HCT116 (cell line): ENCODE results near the gene DGKE. TPM values are rescaled to one million over a fixed set of nuclear protein-coding genes. Genes with fewer than 3 reads are reported as not detected.

ENCODE experiments used
- ATAC-seq: fragments of 200-7000 bp; cut with Tn5 transposase; 2 replicates; pipeline ENCODE4 v1.9.1; 2020; ENCODE audit warnings: mild to moderate bottlenecking, moderate library complexity
- BruUV-seq: library from RNA; stranded (reverse); fragments of 400-500 nt; replicated peaks from 2 replicates; lab custom pipeline; 2021; lab: Mats Ljungman, UMichigan
- CTCF ChIA-PET: fragments of 300-600 bp; sonication (Branson Sonifier 250); formaldehyde crosslinking; loops from one replicate; lab custom pipeline; 2021; ENCODE audit warnings: antibody characterized with exemption; lab: Charles Lee
- POLR2A ChIA-PET: fragments of 300-600, 350-600 bp; sonication (Branson Sonifier 250); formaldehyde crosslinking; loops from one replicate; lab custom pipeline; 2021; ENCODE audit warnings: antibody characterized with exemption; lab: Charles Lee
- RAD21 ChIA-PET, 2 experiments: fragments of 300-600 bp; sonication (Branson Sonifier 250); formaldehyde crosslinking; loops; one replicate each; lab custom pipeline; 2023; ENCODE audit warnings: low total read pairs in 2 of 2; ENCODE audit not compliant: uncharacterized antibody in 2 of 2, unreplicated experiment in 2 of 2, low non-redundant PET in 1 of 2; lab: Charles Lee
- DNase-seq: peaks from one replicate; pipeline ENCODE4 v3.0.0-alpha.2; 2010; ENCODE audit warnings: low read depth, low spot score
- H2AFZ ChIP-seq: fragments of 200-600 bp; shearing (Covaris generic), sonication (generic); 2 replicates; pipeline ENCODE4 v1.6.1; 2017; ENCODE audit warnings: low read depth, mixed run types, mixed read lengths, antibody characterized with exemption, low read length; ENCODE audit not compliant: poor library complexity, severe bottlenecking
- H3K27ac ChIP-seq: 2 replicates; pipeline ENCODE4 v1.5.1; 2012; ENCODE audit warnings: low read depth, low read length
- H3K27me3 ChIP-seq: fragments of 200-600 bp; sonication (generic); 2 replicates; pipeline ENCODE4 v1.6.1; 2016; ENCODE audit warnings: mixed run types, low read length, mixed read lengths; ENCODE audit not compliant: insufficient read depth
- H3K36me3 ChIP-seq, 2 experiments: fragments of 200-500 bp in 1 of 2; fragments of 200-600 bp in 1 of 2; sonication (Bioruptor generic) in 1 of 2; sonication (generic) in 1 of 2; 2 replicates each; pipeline versions ENCODE4 v1.5.1 to v1.6.1; 2014 to 2016; ENCODE audit warnings: low read length in 2 of 2, inconsistent platforms in 1 of 2, mixed read lengths in 1 of 2, mixed run types in 1 of 2; ENCODE audit not compliant: insufficient read depth in 2 of 2, control insufficient read depth in 1 of 2
- H3K4me1 ChIP-seq, 2 experiments: fragments of 200-600 bp in 1 of 2; sonication (generic) in 1 of 2; 2 replicates each; pipeline versions ENCODE4 v1.5.1 to v1.6.1; 2012 to 2017; ENCODE audit warnings: low read length in 2 of 2, inconsistent platforms in 1 of 2, mild to moderate bottlenecking in 1 of 2, mixed read lengths in 1 of 2, mixed run types in 1 of 2, moderate library complexity in 1 of 2; ENCODE audit not compliant: insufficient read depth in 2 of 2, control insufficient read depth in 1 of 2
- H3K4me2 ChIP-seq: fragments of 200-600 bp; sonication (generic); 2 replicates; pipeline ENCODE4 v1.6.1; 2017; ENCODE audit warnings: mixed run types, low read length, mixed read lengths
- H3K4me3 ChIP-seq, 2 experiments: fragments of 200-600 bp in 1 of 2; sonication (generic) in 1 of 2; replicated peaks in 1 of 2; 2 replicates each; pipeline ENCODE4 v1.5.1; 2011 to 2016; ENCODE audit warnings: low read length in 2 of 2, control low read depth in 1 of 2, low read depth in 1 of 2, mild to moderate bottlenecking in 1 of 2, mixed read lengths in 1 of 2, mixed run types in 1 of 2
- H3K79me2 ChIP-seq: fragments of 200-600 bp; sonication (generic); 2 replicates; pipeline ENCODE4 v1.6.1; 2017; ENCODE audit warnings: mild to moderate bottlenecking, mixed run types, low read length, moderate library complexity, mixed read lengths; ENCODE audit not compliant: insufficient read depth
- H3K9ac ChIP-seq: fragments of 200-600 bp; sonication (generic); 2 replicates; pipeline ENCODE4 v1.6.1; 2016; ENCODE audit warnings: low read length, mixed read lengths
- H3K9me2 ChIP-seq: fragments of 200-600 bp; sonication (generic), shearing (Covaris generic); 2 replicates; pipeline ENCODE4 v1.6.1; 2017; ENCODE audit warnings: mixed run types, mild to moderate bottlenecking, moderate library complexity; ENCODE audit not compliant: insufficient read depth
- H3K9me3 ChIP-seq, 2 experiments: fragments of 200-500 bp in 1 of 2; fragments of 200-600 bp in 1 of 2; sonication (Bioruptor generic) in 1 of 2; sonication (generic) in 1 of 2; 2 replicates each; pipeline ENCODE4 v1.6.1; 2014 to 2017; ENCODE audit warnings: low read length in 2 of 2, mixed read lengths in 2 of 2, inconsistent platforms in 1 of 2, low read depth in 1 of 2, mild to moderate bottlenecking in 1 of 2, mixed run types in 1 of 2, moderate library complexity in 1 of 2; ENCODE audit not compliant: control insufficient read depth in 1 of 2, insufficient read depth in 1 of 2
- H4K20me1 ChIP-seq: fragments of 200-600 bp; sonication (generic), shearing (Covaris generic); 2 replicates; pipeline ENCODE4 v1.6.1; 2017; ENCODE audit warnings: mixed run types, mild to moderate bottlenecking, moderate library complexity; ENCODE audit not compliant: insufficient read depth
- EGR1 ChIP-seq: IDR thresholded peaks from 2 replicates; pipeline ENCODE4 v1.6.1; 2012; ENCODE audit warnings: low read depth
- ELF1 ChIP-seq: IDR thresholded peaks from 2 replicates; pipeline ENCODE4 v1.6.1; 2012; ENCODE audit warnings: low read depth, borderline replicate concordance
- EZH2phosphoT487 ChIP-seq: fragments of 200-600 bp; IDR thresholded peaks from 2 replicates; pipeline ENCODE4 v1.6.1; 2018; ENCODE audit warnings: antibody characterized with exemption, borderline replicate concordance
- POLR2A ChIP-seq: IDR thresholded peaks from 2 replicates; pipeline ENCODE4 v1.7.0; 2011; ENCODE audit warnings: borderline replicate concordance; ENCODE audit not compliant: insufficient read depth, insufficient read length; ENCODE audit errors: extremely low read depth
- POLR2AphosphoS5 ChIP-seq: IDR thresholded peaks from 2 replicates; pipeline ENCODE4 v1.6.1; 2011; ENCODE audit warnings: mild to moderate bottlenecking, low read depth, low read length, moderate library complexity
- RAD21 ChIP-seq: IDR thresholded peaks from 2 replicates; pipeline ENCODE4 v1.6.1; 2012; ENCODE audit warnings: low read depth, mild to moderate bottlenecking
- SP1 ChIP-seq: IDR thresholded peaks from 2 replicates; pipeline ENCODE4 v1.6.1; 2012; ENCODE audit warnings: low read depth
- SRF ChIP-seq: IDR thresholded peaks from 2 replicates; pipeline ENCODE4 v1.6.1; 2012; ENCODE audit warnings: low read depth
- TCF7L2 ChIP-seq: IDR thresholded peaks from 2 replicates; pipeline ENCODE4 v1.7.0; 2011; ENCODE audit warnings: borderline replicate concordance, inconsistent platforms; ENCODE audit not compliant: insufficient read depth, insufficient read length; ENCODE audit errors: extremely low read depth
- ZFX ChIP-seq: fragments of 450-650 bp; IDR thresholded peaks from 2 replicates; pipeline ENCODE4 v1.6.1; 2017
- intact Hi-C: fragments of 100-400 bp; cut with micrococcal nuclease; formaldehyde crosslinking; loops from 2 replicates; pipeline ENCODE4 v1.10.0; 2022
- total RNA-seq: library from RNA; stranded (reverse); gene quantifications from one replicate; pipeline ENCODE4 v1.2.1, GENCODE V29; 2021; ENCODE audit not compliant: unreplicated experiment
- TF ChIP-seq, protein P1 (sequence below): IDR thresholded peaks from 2 replicates; pipeline ENCODE4 v1.6.1; 2011; ENCODE audit warnings: mild to moderate bottlenecking, low read length, moderate library complexity; ENCODE audit not compliant: insufficient replicate concordance; ENCODE audit errors: extremely low read depth
- TF ChIP-seq, protein P2 (sequence below), 3 experiments: fragments of 200-600 bp in 1 of 3; sonication (generic) in 1 of 3; IDR thresholded peaks in 2 of 3; conservative IDR thresholded peaks in 1 of 3; 2 replicates each; pipeline ENCODE4 v1.5.1; 2012 to 2017; ENCODE audit warnings: low read depth in 2 of 3, low read length in 2 of 3, antibody characterized with exemption in 1 of 3, borderline replicate concordance in 1 of 3, control low read depth in 1 of 3, mild to moderate bottlenecking in 1 of 3, mixed read lengths in 1 of 3, mixed run types in 1 of 3, moderate library complexity in 1 of 3; ENCODE audit not compliant: insufficient read depth in 1 of 3

The DGKE gene
- total RNA-seq, 1 experiment from 2014 or later = 5.2 TPM

DNA sequence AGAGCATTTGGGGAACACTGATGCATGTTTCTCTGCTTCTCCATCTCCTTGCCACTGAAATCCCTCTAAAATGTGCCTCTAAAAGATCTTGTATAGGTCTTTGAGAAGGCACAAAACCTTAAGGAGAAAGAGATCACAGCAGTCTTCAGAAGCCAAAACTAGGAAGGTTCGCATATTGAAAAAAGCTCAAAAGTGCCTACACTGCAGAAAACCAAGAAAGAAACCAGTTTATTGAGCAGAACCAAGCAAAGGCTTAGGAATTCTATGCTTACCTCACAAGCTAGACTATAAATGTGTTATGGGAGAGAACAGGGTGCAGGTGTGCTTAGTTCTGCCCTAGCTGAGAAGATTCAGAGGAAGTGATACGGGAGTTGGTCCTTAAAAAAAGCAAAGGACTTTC lies 16.6 kb downstream of the DGKE start:
- ATAC-seq = no peak
- DNase-seq = no peak
- Histone ChIP-seq H3K4me2 (no peak overlapping the region), H3K4me3 (no peak overlapping the region), H3K27me3 (no peaks in the 10 kb centered on the region), H3K9ac (no peak overlapping the region), H3K27ac (no peak overlapping the region)
- POLR2A ChIA-PET = no interaction called here
- TF ChIP-seq POLR2A (no peak), SP1 (no peak), POLR2AphosphoS5 (no peak), RAD21 (no peak)
- TF ChIP-seq, protein P1, sequence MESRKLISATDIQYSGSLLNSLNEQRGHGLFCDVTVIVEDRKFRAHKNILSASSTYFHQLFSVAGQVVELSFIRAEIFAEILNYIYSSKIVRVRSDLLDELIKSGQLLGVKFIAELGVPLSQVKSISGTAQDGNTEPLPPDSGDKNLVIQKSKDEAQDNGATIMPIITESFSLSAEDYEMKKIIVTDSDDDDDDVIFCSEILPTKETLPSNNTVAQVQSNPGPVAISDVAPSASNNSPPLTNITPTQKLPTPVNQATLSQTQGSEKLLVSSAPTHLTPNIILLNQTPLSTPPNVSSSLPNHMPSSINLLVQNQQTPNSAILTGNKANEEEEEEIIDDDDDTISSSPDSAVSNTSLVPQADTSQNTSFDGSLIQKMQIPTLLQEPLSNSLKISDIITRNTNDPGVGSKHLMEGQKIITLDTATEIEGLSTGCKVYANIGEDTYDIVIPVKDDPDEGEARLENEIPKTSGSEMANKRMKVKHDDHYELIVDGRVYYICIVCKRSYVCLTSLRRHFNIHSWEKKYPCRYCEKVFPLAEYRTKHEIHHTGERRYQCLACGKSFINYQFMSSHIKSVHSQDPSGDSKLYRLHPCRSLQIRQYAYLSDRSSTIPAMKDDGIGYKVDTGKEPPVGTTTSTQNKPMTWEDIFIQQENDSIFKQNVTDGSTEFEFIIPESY = no peak
- TF ChIP-seq, all 23 proteins: peak for 0
- Histone ChIP-seq H3K36me3 (no peaks in the 10 kb centered on the region), H3K79me2 (no peaks in the 10 kb centered on the region), H3K9me2 (no peaks in the 10 kb centered on the region), H4K20me1 (no peaks in the 10 kb centered on the region), H3K9me3 (no peaks in the 10 kb centered on the region), H2AFZ (no peak overlapping the region), H3K4me1 (no peaks in the 10 kb centered on the region)
- no TSS peak for BruUV-seq
- CTCF ChIA-PET = no interaction called here
- intact Hi-C loops = no loop called here
- RAD21 ChIA-PET = no interaction called here

DNA sequence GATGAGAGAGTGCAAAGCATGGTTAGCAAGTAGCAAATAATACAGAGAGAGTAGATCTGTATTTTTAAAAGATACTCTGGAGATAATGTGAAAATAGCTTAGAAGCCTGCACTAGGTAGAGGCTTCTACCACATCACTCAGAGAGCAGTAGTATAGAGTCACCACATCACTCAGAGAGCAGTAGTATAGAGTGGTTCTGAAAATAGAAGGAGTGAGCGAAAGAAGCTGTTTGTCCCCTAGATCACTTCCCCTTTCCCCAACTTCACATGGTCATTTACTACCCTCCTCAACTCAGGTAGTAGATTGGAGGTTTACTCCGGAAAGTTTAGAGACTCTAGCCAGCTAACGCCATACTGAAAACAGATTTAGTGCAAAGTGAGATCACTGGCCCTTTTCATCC lies 17.1 kb downstream of the DGKE start:
- H3K4me1 ChIP-seq = no peaks in the 10 kb centered on the region
- no peak overlapping the region for H3K9ac ChIP-seq
- H3K4me2 ChIP-seq = no peak overlapping the region
- ChIA-PET CTCF (no interaction called here), RAD21 (no interaction called here), POLR2A (no interaction called here)
- BruUV-seq = no TSS peak
- ATAC-seq = no peak
- intact Hi-C loops = no loop called here
- no peaks in the 10 kb centered on the region for H3K36me3 ChIP-seq
- H3K4me3 ChIP-seq = no peak overlapping the region
- H3K27me3 ChIP-seq = no peaks in the 10 kb centered on the region
- no peaks in the 10 kb centered on the region for H3K79me2 ChIP-seq
- H4K20me1 ChIP-seq = no peaks in the 10 kb centered on the region
- no peaks in the 10 kb centered on the region for H3K9me2 ChIP-seq
- H3K27ac ChIP-seq = no peak overlapping the region
- DNase-seq = no peak
- no peak overlapping the region for H2AFZ ChIP-seq
- H3K9me3 ChIP-seq = no peaks in the 10 kb centered on the region
- TF ChIP-seq POLR2AphosphoS5 (no peak), ELF1 (no peak), SP1 (no peak), TCF7L2 (no peak), EZH2phosphoT487 (no peak), ZFX (no peak), SRF (no peak), EGR1 (no peak)
- TF ChIP-seq, protein P2, sequence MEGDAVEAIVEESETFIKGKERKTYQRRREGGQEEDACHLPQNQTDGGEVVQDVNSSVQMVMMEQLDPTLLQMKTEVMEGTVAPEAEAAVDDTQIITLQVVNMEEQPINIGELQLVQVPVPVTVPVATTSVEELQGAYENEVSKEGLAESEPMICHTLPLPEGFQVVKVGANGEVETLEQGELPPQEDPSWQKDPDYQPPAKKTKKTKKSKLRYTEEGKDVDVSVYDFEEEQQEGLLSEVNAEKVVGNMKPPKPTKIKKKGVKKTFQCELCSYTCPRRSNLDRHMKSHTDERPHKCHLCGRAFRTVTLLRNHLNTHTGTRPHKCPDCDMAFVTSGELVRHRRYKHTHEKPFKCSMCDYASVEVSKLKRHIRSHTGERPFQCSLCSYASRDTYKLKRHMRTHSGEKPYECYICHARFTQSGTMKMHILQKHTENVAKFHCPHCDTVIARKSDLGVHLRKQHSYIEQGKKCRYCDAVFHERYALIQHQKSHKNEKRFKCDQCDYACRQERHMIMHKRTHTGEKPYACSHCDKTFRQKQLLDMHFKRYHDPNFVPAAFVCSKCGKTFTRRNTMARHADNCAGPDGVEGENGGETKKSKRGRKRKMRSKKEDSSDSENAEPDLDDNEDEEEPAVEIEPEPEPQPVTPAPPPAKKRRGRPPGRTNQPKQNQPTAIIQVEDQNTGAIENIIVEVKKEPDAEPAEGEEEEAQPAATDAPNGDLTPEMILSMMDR (IDR thresholded peaks at IDR 0.05 in 2 of 3, conservative IDR thresholded peaks at IDR 0.05 in 1 of 3; ENCODE audit: borderline replicate concordance in 1 of 3, insufficient read depth in 1 of 3, low read depth in 2 of 3, low read length in 2 of 3) = no peak
- TF ChIP-seq, protein P1 = no peak
